Left lung (tissue), 10 donors: Measurements from ENCODE around the gene ZNF423. TPM values are rescaled to one million over a fixed set of nuclear protein-coding genes. Genes with fewer than 3 reads are reported as not detected.
A peak's percentile ranks its signal among the peaks of the same experiment; 100 is the strongest.

ENCODE experiments used
- ATAC-seq: fragments of 200-7000 bp; cut with Tn5 transposase; one replicate; pipeline ENCODE4 v1.9.1; 2020; ENCODE audit warnings: moderate library complexity
- DNase-seq, 4 donors: peaks; one replicate each; pipeline ENCODE4 v3.0.0-alpha.2; 2013 to 2020
- H3K27ac ChIP-seq, 2 donors: fragments of 200-600 bp; sonication (generic) in 1 of 2; one replicate each; pipeline versions ENCODE4 v1.5.0 to v1.8.0; 2020 to 2021
- H3K27me3 ChIP-seq, 2 donors: fragments of 200-600 bp; sonication (generic) in 1 of 2; one replicate each; pipeline versions ENCODE4 v1.5.0 to v1.8.0; 2020 to 2021
- H3K36me3 ChIP-seq, 2 donors: fragments of 200-600 bp; sonication (generic) in 1 of 2; one replicate each; pipeline versions ENCODE4 v1.5.0 to v1.8.0; 2020 to 2021
- H3K4me1 ChIP-seq, 2 donors: fragments of 200-600 bp; one replicate each; pipeline ENCODE4 v1.8.0; 2021
- H3K4me3 ChIP-seq, 2 donors: fragments of 200-600 bp; sonication (generic) in 1 of 2; one replicate each; pipeline versions ENCODE4 v1.5.0 to v1.8.0; 2020 to 2021; ENCODE audit warnings: mild to moderate bottlenecking in 1 of 2
- H3K9me3 ChIP-seq, 2 donors: fragments of 200-600 bp; sonication (generic) in 1 of 2; one replicate each; pipeline versions ENCODE4 v1.5.0 to v1.8.0; 2020 to 2021
- CTCF ChIP-seq, 2 donors: fragments of 200-600 bp; sonication (generic) in 1 of 2; IDR thresholded peaks; one replicate each; pipeline versions ENCODE4 v1.5.0 to v1.8.0; 2021; ENCODE audit warnings: antibody characterized with exemption in 2 of 2
- intact Hi-C, 2 donors: fragments of 100-400 bp; cut with DNase I; formaldehyde crosslinking; loops; one replicate each; pipeline versions ENCODE4 v1.11.2 to v1.14.2; 2022
- polyA plus RNA-seq, 6 donors: library from polyadenylated mRNA; unstranded; fragments of 120-200 nt; gene quantifications; one replicate each; pipeline ENCODE4 v1.2.1, GENCODE V29; 2013; ENCODE audit not compliant: insufficient read length in 6 of 6
- total RNA-seq, 2 donors: library from RNA; stranded (reverse); fragmentation: NEBNext Ultra II Directional; extraction: Animal tissue kit (Norgen Biotek cat#: 25700); gene quantifications; one replicate each; pipeline ENCODE4 v1.2.1, GENCODE V29; 2021
- donor health status: DM: no; HTN: yes; CAD: no.
- donor health status: DM: no; HTN: no; CAD: no.

Gene ZNF423
- total and polyA plus RNA-seq, 8 donors: 7.8 to 30.5 (median 26.6) TPM

GRCh38 chr16:49466881-49467280, 389.0 kb downstream of the ZNF423 start:
- intact Hi-C loops: no loop called here
- Histone ChIP-seq H3K36me3 (no peaks in the 10 kb centered on the region), H3K4me1 (no peaks in the 10 kb centered on the region), H3K27me3 (peaks cover 0 to 27% of the 10 kb centered on the region in 2 donors), H3K27ac (no peak overlapping the region), H3K4me3 (no peak overlapping the region), H3K9me3 (no peaks in the 10 kb centered on the region)
- DNase-seq: no peak
- no peak for ATAC-seq
- TF ChIP-seq CTCF (IDR thresholded peaks at IDR 0.05): no peak

- DNase-seq (no peak), ATAC-seq (no peak)
- Histone ChIP-seq H3K4me3 (no peak overlapping the region), H3K9me3 (no peaks in the 10 kb centered on the region), H3K4me1 (no peaks in the 10 kb centered on the region), H3K27me3 (peaks cover 0 to 27% of the 10 kb centered on the region in 2 donors), H3K27ac (no peak overlapping the region), H3K36me3 (no peaks in the 10 kb centered on the region)
- no peak for TF ChIP-seq CTCF (IDR thresholded peaks at IDR 0.05)
- intact Hi-C loops: no loop called here
These were observed 389.4 kb downstream of the ZNF423 start for GRCh38 chr16:49466529-49466831.

GRCh38 chr16:49465661-49466528, 390.0 kb downstream of the ZNF423 start:
- intact Hi-C loops: no loop called here
- no peaks in the 10 kb centered on the region for H3K9me3 ChIP-seq
- H3K27ac ChIP-seq: no peak overlapping the region
- DNase-seq (no peak), ATAC-seq (no peak)
- H3K27me3 ChIP-seq: peaks cover 0 to 27% of the 10 kb centered on the region in 2 donors
- H3K36me3 ChIP-seq: no peaks in the 10 kb centered on the region
- H3K4me3 ChIP-seq: no peak overlapping the region
- no peak for TF ChIP-seq CTCF (IDR thresholded peaks at IDR 0.05)
- H3K4me1 ChIP-seq: no peaks in the 10 kb centered on the region

GRCh38 chr16:49464877-49465504, 390.9 kb downstream of the ZNF423 start:
- ATAC-seq: peak; percentile 69

More at GRCh38 chr16:49464877-49465504, 390.9 kb downstream of the ZNF423 start:
- intact Hi-C loops: no loop called here
- no peaks in the 10 kb centered on the region for H3K4me1 ChIP-seq
- peaks cover 0 to 27% of the 10 kb centered on the region in 2 donors for H3K27me3 ChIP-seq
- H3K9me3 ChIP-seq: no peaks in the 10 kb centered on the region
- H3K27ac ChIP-seq: no peak overlapping the region
- no peak overlapping the region for H3K4me3 ChIP-seq
- DNase-seq: peak in 3 of 4 donors; percentile 19 to 73 (median 32)
- no peak for TF ChIP-seq CTCF (IDR thresholded peaks at IDR 0.05)
- H3K36me3 ChIP-seq: no peaks in the 10 kb centered on the region
